GM18505 (cell line): ENCODE data around the gene NRGN.
"Not testable (repeated sequence)": the region's sequence is repeated elsewhere in the genome, so short reads cannot be mapped to it uniquely, and the experiment has no call there.

Source experiments
- ATAC-seq: cut with Tn5 transposase; IDR thresholded peaks from one replicate; pipeline ENCODE4 v1.9.1; 2021; ENCODE audit not compliant: unreplicated experiment
- POLR2A ChIP-seq: IDR thresholded peaks from 4 replicates; pipeline ENCODE4 v1.6.1; 2011; ENCODE audit warnings: borderline replicate concordance; ENCODE audit not compliant: insufficient read depth, insufficient read length; ENCODE audit errors: extremely low read depth

The NRGN gene

DNA sequence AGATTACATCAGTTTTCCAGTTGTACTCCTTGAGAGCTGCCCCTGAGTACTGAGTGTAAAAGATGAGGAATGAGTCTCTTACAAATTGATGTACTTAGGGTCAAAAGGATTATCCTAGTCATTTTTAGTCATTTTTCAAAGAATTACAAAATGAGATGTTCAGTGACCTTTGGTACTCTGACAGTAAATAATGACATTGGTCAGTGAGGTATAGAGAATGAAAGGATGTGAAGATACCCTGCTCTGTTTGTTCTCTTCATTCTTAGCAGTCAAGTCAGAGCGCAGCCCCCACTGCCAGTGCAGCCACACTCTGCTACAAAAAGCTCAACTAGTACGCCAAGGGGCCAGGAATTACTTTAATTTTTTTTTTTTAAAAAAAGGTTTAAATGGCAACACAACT is 26.4 kb downstream of the NRGN start:
- no peak for ATAC-seq
- no peak for TF ChIP-seq POLR2A

DNA sequence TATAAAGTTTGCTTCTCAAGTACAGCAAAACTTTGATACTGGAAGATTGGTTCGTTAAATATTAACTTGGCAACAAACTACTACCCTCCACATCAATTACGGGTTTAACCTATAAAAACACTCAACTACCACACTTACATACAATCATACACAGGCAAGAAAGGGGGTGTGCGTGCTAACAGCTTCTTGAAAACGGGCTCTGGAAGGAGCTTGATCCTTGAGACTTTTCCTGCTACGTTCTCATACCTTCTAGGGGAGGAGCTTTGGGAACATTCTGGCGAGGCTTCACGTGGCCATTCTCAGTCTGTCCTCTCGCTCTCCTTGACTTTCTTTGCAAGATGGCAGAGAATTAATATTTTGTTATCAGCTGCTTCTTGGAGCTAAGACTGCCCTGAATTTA is 29.2 kb downstream of the NRGN start:
- no peak for ATAC-seq
- no peak for TF ChIP-seq POLR2A

DNA sequence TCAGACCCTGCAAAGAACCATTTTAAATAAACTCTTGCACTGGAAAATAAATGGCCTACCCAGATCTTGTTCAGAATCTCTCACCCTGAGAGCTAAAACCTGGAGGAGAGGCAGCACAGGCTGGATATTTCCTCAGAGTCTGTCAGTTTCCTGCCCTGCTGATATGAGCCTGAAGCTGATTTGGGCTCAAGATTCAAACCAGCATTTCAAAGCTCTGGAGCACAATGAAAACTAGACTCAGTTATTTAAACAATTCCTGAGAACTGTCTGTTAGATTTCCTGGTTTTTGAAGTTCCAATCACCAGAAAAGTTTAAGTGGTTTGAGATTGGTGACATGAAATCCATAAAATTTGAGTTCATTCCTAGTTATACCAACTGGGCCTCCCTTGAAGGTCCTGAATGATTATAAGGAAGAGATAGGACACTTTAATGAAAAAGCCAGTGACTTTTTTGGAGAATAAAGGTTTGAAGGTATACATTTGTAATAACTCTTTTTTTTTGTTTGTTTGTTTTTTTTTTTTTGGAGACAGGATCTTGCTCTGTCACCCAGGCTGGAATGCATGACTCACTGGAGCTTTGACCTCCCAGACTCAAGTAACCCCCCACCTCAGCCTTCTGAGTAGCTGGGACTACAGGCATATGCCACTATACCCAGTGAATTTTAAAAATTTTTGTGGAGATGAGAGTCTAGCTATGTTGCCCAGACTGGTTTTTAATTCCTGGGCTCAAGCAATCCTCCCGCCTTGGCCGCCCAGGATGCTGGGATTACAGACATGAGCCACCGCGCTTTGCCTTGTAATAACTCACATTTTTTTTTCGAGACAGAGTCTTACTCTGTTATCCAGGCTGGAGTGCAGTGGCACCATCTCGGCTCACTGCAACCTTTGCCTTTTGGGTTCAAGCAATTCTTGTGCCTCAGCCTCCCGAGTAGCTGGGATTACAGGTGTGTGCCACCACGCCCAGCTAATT is 30.3 kb downstream of the NRGN start:
- no peak for TF ChIP-seq POLR2A
- no peak for ATAC-seq

DNA sequence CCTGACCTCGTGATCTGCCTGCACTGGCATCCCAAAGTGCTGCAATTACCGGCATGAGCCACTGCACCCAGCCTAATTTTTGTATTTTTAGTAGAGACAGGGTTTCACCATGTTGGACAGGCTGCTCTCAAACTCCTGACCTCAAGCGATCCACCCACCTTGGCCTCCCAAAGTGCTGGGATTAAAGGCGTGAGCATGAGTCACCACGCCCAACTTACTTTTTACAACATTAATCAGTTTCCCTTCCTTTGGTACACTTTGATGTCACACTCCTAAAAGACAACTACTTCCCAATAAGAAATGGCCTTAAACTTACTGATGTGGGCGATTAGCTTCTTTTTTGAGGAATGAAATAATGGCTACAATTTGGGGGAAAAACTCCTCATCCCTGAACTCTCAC is 31.2 kb downstream of the NRGN start:
- not testable (repeated sequence) for ATAC-seq

DNA sequence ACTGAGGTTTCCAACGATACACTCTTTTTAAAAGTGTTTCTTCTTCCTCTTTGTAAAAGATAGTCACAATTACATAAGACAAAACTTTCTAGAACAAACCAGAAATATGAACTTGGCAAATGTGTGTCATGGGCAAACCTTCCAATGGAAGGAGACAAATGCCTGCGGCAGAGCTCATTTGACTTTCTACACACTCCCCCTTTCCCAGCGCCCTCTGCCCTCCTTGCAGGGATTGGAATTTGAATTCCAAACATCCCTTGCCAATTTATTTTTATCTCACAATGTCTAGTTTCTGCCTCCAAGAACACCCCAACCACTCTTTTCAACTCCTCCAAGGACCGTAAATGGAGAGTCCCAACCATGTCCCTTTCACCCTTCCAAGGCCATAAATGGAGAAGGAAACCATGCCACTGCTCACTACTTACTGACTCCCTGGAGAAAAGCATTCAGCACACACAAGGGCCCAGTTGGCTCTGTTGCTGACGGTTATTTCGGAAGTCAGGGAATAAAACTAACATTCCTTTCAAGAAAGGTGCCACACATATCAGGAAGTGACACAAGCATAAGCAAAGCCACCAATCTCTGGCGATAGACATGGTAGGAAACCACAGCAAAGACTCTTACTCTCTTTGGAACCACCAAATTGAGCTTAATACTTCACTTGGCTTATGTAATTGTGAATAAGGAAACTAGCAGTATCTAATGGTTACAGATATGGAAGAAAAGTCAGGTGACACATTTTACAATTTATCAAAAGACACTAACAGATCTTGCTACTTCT is 37.3 kb downstream of the NRGN start:
- TF ChIP-seq POLR2A, result no peak
- ATAC-seq, result no peak

DNA sequence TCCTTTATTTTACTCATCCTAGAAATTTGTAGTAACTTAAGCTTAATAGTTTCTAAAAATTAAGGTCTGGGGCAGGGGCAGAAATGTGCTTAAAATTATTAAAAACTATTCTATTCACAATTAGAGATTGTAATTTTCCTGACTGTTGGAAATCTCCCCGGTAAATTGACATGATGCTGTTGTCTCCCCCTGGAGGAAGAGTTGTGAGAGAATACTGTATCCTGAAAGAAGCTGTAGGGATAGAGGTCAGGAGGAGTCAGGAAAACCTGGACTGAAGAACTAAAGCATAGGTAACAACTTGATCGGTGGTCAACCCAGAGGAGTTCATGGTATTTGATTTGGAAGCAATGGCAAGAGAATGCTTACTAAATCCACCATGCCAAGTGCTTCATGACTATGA is 38.5 kb downstream of the NRGN start:
- no peak for TF ChIP-seq POLR2A
- ATAC-seq, result no peak

DNA sequence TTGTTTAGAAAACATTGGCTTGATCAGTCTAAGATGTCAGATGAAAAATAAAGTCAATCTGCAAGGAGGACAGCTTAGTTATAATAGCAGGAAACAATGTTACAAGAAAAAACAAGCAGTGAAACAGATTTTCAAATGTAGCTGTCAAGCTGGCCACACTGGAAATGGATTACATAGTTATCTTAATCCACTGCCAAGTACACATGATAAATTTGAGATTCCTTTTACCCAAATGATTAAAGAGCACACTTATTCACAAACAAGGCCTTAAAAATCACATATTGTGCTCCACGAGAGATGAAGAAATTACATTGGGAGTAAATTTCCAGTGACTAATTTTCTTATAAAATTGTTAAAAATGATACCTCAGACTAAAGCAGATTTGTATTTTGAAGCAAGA is 39.8 kb downstream of the NRGN start:
- ATAC-seq, result no peak
- no peak for TF ChIP-seq POLR2A

DNA sequence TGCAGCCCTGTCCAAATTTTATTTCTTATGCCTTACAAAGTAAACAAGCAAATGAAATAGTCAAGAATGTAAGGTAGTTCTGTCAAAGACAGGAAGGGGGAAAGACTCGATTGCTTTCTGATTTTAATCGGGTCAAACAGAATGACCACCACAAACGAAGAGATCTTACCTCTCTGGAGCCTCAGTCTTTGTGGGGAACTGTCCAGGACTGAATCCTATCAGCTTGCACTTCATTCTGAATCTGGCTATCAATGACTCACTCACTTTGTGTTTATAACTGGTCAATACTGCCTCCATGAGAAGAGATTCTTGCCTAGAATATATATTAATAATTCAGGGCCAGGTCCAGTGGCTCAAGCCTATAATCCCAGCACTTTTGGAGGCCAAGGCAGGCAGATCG is 43.3 kb downstream of the NRGN start:
- no peak for TF ChIP-seq POLR2A
- ATAC-seq, result no peak

DNA sequence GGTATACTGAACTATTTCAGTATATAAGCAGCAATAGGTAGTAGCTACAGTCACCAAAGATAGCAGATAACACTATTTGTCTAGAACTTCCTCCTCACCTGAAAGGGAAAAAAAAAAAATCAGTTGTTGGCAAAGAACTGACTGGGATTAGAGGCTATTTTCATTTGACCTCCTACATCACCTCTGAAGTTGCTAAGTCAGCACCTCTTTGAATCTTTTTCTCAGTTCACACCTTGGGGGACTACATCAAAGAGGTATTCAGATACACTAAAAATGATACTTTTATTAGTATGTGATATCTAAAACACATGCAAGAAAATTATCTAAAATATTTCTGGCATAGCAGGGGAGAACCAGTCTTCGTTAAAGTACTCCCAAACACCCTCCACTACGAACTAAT is 44.3 kb downstream of the NRGN start:
- ATAC-seq, result no peak
- TF ChIP-seq POLR2A, result no peak

DNA sequence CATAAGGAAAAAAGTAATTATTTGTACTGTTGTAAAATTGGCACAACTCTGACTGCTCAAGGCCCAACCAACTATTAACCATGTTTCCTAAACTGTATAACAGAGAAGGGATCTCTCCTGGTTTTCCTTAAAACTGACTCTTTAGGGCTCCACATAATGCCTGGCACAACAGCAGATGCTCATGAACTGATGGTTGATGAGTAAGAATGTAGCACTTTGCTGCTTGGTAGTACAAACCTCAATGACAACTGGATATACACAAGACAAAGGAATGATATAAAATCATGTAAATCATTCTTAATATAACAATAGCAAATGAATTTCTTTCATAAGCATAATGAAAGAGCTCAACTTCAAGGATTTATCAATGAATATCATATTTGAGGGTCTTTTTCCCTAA is 48.8 kb downstream of the NRGN start:
- ATAC-seq, result no peak
- no peak for TF ChIP-seq POLR2A

DNA sequence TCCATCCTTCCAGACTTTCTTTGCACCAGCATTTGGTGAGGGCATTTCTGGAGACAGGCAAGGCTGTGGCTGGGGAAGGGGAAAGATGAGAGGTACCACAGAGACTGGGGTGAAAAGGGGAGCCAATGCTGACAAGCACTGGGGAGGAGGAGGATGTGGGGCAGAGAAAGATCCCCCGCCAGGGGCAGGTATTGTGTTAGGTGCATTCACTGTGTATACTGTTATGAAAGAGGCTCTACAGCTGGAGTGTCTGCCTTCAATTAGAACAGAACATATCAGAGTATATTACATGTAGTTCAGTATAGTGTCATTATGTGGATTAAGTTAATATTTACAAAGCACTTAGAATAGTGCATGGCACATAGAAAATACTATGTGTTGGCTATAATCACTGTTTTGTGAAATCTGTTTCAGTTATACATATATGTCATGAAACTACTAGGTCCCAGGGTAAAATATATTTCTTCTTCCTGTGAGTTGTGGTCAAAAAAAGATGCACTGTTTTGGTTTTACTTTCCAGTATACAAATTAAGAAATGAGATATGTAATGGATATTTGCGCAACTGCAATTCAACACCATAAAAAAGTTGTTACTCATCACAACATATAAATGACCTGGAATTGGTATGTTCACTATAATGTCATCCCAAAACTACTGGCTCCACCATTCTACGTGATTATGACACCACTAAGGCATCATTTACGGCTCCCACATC is 52.0 kb downstream of the NRGN start:
- ATAC-seq, result no peak
- no peak for TF ChIP-seq POLR2A

DNA sequence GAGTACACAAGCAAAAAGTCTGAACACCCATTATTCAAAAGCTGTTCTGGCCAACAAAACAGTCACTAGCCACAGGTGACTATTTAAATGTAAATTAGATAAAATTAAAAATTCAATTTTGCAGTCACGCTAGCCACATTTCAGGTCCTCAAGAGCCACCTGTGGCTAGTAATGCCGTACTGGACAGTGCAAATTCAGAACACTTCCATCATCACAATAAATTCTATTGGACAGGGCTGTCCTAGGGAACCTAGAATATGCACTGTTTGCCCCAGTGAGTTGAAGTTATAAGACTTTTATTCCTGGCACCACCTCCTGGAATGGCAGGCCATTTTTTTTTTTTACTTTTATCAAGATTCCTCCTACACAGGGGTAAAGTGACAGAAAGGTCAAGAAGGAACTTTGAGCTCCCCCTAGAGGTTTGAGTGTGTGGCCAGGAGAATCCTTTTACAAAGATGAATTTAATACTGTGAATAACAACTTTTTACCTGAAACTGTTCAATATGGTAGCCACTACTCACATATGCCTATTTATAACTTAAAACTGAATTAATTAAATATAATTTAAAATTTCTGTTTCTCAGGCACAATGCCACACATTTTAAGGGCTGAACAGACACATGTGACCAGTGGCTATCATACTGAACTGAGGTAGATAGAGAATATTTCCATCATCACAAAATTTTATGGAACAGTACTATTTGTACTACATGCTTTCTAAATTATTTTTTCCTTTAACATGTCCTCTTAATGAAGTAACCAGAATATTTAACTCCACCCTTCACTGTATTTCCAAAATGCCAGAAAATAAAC is 53.9 kb downstream of the NRGN start:
- ATAC-seq, result no peak

DNA sequence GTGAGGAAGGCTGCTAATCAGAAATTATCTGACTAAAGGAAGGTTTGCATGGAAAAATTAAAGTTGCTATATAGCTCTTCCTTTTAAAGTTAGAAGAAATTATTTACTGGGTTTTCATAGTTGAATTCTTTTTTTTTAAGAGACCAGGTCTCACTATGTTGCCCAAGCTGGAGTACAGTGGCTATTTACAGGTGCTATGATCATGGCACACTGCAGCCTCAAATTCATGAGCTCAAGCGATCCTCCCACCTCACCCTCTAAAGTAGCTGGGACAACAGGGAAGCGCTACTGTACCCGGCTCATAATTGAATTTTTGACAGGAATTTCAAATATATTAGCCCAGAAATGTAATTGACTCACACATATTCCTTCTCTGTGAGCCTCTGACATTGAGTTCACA is 56.6 kb downstream of the NRGN start:
- no peak for TF ChIP-seq POLR2A
- ATAC-seq, result no peak

More for the DNA sequence above, 53.9 kb downstream of the NRGN start:
- no peak for TF ChIP-seq POLR2A
